WTC11 (cell line): Measurements from ENCODE around the gene TSHZ1. TPM values are rescaled to one million over a fixed set of nuclear protein-coding genes. Genes with fewer than 3 reads are reported as not detected.

Experiments
- ATAC-seq: fragments of 200-7000 bp; cut with Tn5 transposase; 2 replicates; pipeline ENCODE4 v1.10.0; 2021; ENCODE audit warnings: mild to moderate bottlenecking, moderate library complexity
- CTCF ChIA-PET: fragments of 300-600 bp; sonication (Branson Sonifier 250); formaldehyde crosslinking; loops from one replicate; lab custom pipeline; 2021; ENCODE audit warnings: antibody characterized with exemption; lab: Charles Lee
- POLR2A ChIA-PET: fragments of 350-600 bp; sonication (Branson Sonifier 250); formaldehyde crosslinking; loops from one replicate; lab custom pipeline; 2021; ENCODE audit warnings: antibody characterized with exemption; lab: Charles Lee
- DNase-seq: peaks from one replicate; pipeline ENCODE4 v3.0.0; 2021; ENCODE audit warnings: low spot score
- H3K27ac Mint-ChIP-seq: 2 replicates; pipeline ENCODE4 v1.8.0; 2021; ENCODE audit warnings: mixed read lengths
- H3K27me3 Mint-ChIP-seq: 2 replicates; pipeline ENCODE4 v1.8.0; 2021; ENCODE audit warnings: low read depth, mild to moderate bottlenecking, moderate library complexity, mixed read lengths
- H3K36me3 Mint-ChIP-seq: 2 replicates; pipeline ENCODE4 v1.8.0; 2021; ENCODE audit warnings: mixed read lengths
- H3K4me1 Mint-ChIP-seq: 2 replicates; pipeline ENCODE4 v1.8.0; 2022; ENCODE audit warnings: mixed read lengths
- H3K4me3 Mint-ChIP-seq: 2 replicates; pipeline ENCODE4 v1.8.0; 2021; ENCODE audit warnings: mild to moderate bottlenecking, moderate library complexity, mixed read lengths
- H3K9me3 Mint-ChIP-seq: 2 replicates; pipeline ENCODE4 v1.8.0; 2021; ENCODE audit warnings: mixed read lengths
- CREB1 ChIP-seq: sonication (generic); formaldehyde crosslinking; IDR thresholded peaks from 2 replicates; pipeline ENCODE4 v1.8.0; 2023; ENCODE audit warnings: mild to moderate bottlenecking, missing genetic modification reagents
- E2F5 ChIP-seq: sonication (generic); formaldehyde crosslinking; IDR thresholded peaks from 2 replicates; pipeline ENCODE4 v1.8.1; 2022; ENCODE audit warnings: mild to moderate bottlenecking, moderate library complexity, missing genetic modification reagents
- ELF4 ChIP-seq: sonication (generic); formaldehyde crosslinking; IDR thresholded peaks from 2 replicates; pipeline ENCODE4 v1.8.1; 2022; ENCODE audit warnings: low read depth, mild to moderate bottlenecking, moderate library complexity, missing genetic modification reagents
- ESRRA ChIP-seq: sonication (generic); formaldehyde crosslinking; IDR thresholded peaks from 2 replicates; pipeline ENCODE4 v1.8.1; 2022; ENCODE audit warnings: mild to moderate bottlenecking, missing genetic modification reagents, borderline replicate concordance
- ETV6 ChIP-seq: sonication (generic); formaldehyde crosslinking; IDR thresholded peaks from 2 replicates; pipeline ENCODE4 v1.8.1; 2022; ENCODE audit warnings: mild to moderate bottlenecking, missing genetic modification reagents
- FOXP1 ChIP-seq: sonication (generic); formaldehyde crosslinking; IDR thresholded peaks from 2 replicates; pipeline ENCODE4 v1.8.0; 2022; ENCODE audit warnings: missing genetic modification reagents, mild to moderate bottlenecking, moderate library complexity, borderline replicate concordance
- IRF2 ChIP-seq: sonication (generic); formaldehyde crosslinking; IDR thresholded peaks from 2 replicates; pipeline ENCODE4 v1.8.0; 2022; ENCODE audit warnings: low read depth, missing genetic modification reagents, borderline replicate concordance
- KAT7 ChIP-seq: sonication (generic); formaldehyde crosslinking; IDR thresholded peaks from 2 replicates; pipeline ENCODE4 v1.8.1; 2023; ENCODE audit warnings: missing genetic modification reagents, mild to moderate bottlenecking, borderline replicate concordance
- NFYB ChIP-seq: sonication (generic); formaldehyde crosslinking; conservative IDR thresholded peaks from 2 replicates; pipeline ENCODE4 v1.8.0; 2022; ENCODE audit warnings: low read depth, missing genetic modification reagents
- PRDM15 ChIP-seq: sonication (generic); formaldehyde crosslinking; IDR thresholded peaks from 2 replicates; pipeline ENCODE4 v1.8.0; 2022; ENCODE audit warnings: missing genetic modification reagents
- TCF7 ChIP-seq: sonication (generic); formaldehyde crosslinking; IDR thresholded peaks from 2 replicates; pipeline ENCODE4 v1.8.0; 2022; ENCODE audit warnings: mild to moderate bottlenecking, low read depth, missing genetic modification reagents, moderate library complexity
- TEAD1 ChIP-seq: sonication (generic); formaldehyde crosslinking; IDR thresholded peaks from 2 replicates; pipeline ENCODE4 v1.8.0; 2022; ENCODE audit warnings: mild to moderate bottlenecking, missing genetic modification reagents
- TEAD4 ChIP-seq: sonication (generic); formaldehyde crosslinking; IDR thresholded peaks from 2 replicates; pipeline ENCODE4 v1.8.0; 2022; ENCODE audit warnings: mild to moderate bottlenecking, missing genetic modification reagents
- ZNF219 ChIP-seq: sonication (generic); formaldehyde crosslinking; IDR thresholded peaks from 2 replicates; pipeline ENCODE4 v1.8.0; 2023; ENCODE audit warnings: missing genetic modification reagents, mild to moderate bottlenecking, borderline replicate concordance
- ZNF263 ChIP-seq: sonication (generic); formaldehyde crosslinking; IDR thresholded peaks from 2 replicates; pipeline ENCODE4 v1.8.1; 2022; ENCODE audit warnings: low read depth, mild to moderate bottlenecking, moderate library complexity, missing genetic modification reagents
- ZNF671 ChIP-seq: fragments of 250-450 bp; sonication (Bioruptor Pico); IDR thresholded peaks from 2 replicates; pipeline ENCODE4 v1.8.0; 2021; ENCODE audit warnings: mild to moderate bottlenecking
- total RNA-seq: library from RNA; stranded (reverse); gene quantifications from 3 replicates; pipeline ENCODE4 v1.2.3, GENCODE V29; 2021
- TF ChIP-seq, protein P1 (sequence below): sonication (generic); formaldehyde crosslinking; conservative IDR thresholded peaks from 2 replicates; pipeline ENCODE4 v1.8.1; 2022; ENCODE audit warnings: mild to moderate bottlenecking, missing genetic modification reagents
- TF ChIP-seq, protein P2 (sequence below): fragments of 200-600 bp; IDR thresholded peaks from 2 replicates; pipeline ENCODE4 v1.8.0; 2022; ENCODE audit warnings: antibody characterized with exemption
- TF ChIP-seq, protein P3 (sequence below): sonication (generic); formaldehyde crosslinking; IDR thresholded peaks from 2 replicates; pipeline ENCODE4 v1.8.1; 2023; ENCODE audit warnings: mild to moderate bottlenecking, missing genetic modification reagents
- TF ChIP-seq, protein P4 (sequence below): sonication (generic); formaldehyde crosslinking; conservative IDR thresholded peaks from 2 replicates; pipeline ENCODE4 v1.8.1; 2023; ENCODE audit warnings: mild to moderate bottlenecking, low read depth, missing genetic modification reagents, moderate library complexity

TSHZ1 gene
- total RNA-seq, 1 experiment from 2014 or later, result 2.9 TPM

DNA sequence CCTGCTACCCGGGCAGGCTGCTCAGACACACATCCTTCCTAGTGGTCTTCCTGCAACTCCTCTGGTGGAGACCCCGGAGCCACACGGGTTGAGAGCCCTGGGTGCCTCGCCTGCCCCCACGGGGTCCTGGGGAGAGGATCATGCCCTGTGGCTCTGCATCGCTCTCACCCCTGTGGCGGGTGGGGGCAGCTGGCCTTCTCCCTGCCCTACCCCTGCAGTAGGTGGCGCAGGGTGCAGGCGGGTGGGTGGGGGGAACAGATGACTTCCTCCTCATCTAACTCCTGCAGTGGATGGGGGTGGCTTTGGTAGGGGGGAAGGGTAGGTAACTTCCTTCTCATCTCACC, 38.5 kb downstream of the TSHZ1 start (continued):
- no peak for TF ChIP-seq ESRRA

DNA sequence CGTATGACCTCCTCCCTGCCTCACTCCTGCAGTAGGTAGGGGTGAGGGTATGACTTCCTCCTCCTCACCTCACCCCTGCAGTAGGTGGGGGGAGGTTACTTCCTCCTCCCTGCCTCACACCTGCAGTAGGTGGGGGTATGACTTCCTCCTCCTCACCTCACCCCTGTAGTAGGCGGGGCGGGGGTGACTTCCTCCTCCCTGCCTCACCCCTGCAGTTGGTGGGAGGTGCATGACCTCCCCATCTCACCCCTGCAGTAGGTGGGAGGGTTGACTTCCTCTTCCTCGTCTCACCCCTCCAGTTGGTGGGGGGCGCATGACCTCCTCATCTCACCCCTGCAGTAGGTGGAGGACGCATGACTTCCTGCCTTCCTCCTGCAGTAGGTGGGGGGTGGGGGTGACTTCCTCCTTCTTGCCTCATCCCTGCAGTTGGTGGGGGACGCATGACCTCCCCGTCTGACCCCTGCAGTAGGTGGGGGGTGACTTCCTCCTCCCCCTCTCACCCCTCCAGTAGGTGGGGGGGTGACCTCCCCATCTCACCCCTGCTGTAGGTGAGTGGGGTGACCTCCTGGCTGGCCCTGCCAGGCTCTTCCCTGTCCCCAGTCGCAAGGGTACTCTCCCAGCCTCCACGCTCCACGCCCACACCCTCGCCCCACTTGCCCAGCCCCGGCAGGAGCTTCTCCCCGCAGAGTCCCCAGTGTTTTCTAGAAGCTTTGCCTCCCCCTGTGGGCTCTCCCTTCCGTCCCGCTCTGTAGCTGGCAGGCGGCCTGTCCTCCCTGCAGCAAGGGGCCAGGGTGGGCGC, 39.3 kb downstream of the TSHZ1 start:
- H3K36me3 Mint-ChIP-seq, result no peaks in the 10 kb centered on the region
- H3K4me3 Mint-ChIP-seq, result no peak overlapping the region
- H3K27ac Mint-ChIP-seq, result no peak overlapping the region
- no peak for DNase-seq
- CTCF ChIA-PET, result no interaction called here
- H3K9me3 Mint-ChIP-seq, result no peaks in the 10 kb centered on the region
- POLR2A ChIA-PET, result no interaction called here
- no peak for ATAC-seq
- TF ChIP-seq, protein P1, sequence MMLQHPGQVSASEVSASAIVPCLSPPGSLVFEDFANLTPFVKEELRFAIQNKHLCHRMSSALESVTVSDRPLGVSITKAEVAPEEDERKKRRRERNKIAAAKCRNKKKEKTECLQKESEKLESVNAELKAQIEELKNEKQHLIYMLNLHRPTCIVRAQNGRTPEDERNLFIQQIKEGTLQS (CRISPR knock-in tag), result no peak
- TF ChIP-seq ZNF219 (CRISPR knock-in tag), result no peak
- TF ChIP-seq IRF2 (CRISPR knock-in tag), result no peak
- TF ChIP-seq FOXP1 (CRISPR knock-in tag), result no peak
- no peak for TF ChIP-seq PRDM15 (CRISPR knock-in tag)
- TF ChIP-seq ZNF263, result no peak
- no peak for TF ChIP-seq TCF7
- no peak for TF ChIP-seq ETV6
- no peak for TF ChIP-seq KAT7
- TF ChIP-seq TEAD1 (CRISPR knock-in tag), result no peak
- no peak for TF ChIP-seq ELF4 (CRISPR knock-in tag)
- TF ChIP-seq ZNF671 (CRISPR knock-in tag), result no peak
- TF ChIP-seq TEAD4, result no peak
- TF ChIP-seq, protein P2, sequence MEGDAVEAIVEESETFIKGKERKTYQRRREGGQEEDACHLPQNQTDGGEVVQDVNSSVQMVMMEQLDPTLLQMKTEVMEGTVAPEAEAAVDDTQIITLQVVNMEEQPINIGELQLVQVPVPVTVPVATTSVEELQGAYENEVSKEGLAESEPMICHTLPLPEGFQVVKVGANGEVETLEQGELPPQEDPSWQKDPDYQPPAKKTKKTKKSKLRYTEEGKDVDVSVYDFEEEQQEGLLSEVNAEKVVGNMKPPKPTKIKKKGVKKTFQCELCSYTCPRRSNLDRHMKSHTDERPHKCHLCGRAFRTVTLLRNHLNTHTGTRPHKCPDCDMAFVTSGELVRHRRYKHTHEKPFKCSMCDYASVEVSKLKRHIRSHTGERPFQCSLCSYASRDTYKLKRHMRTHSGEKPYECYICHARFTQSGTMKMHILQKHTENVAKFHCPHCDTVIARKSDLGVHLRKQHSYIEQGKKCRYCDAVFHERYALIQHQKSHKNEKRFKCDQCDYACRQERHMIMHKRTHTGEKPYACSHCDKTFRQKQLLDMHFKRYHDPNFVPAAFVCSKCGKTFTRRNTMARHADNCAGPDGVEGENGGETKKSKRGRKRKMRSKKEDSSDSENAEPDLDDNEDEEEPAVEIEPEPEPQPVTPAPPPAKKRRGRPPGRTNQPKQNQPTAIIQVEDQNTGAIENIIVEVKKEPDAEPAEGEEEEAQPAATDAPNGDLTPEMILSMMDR, result no peak
- TF ChIP-seq E2F5, result no peak
- TF ChIP-seq, protein P3, sequence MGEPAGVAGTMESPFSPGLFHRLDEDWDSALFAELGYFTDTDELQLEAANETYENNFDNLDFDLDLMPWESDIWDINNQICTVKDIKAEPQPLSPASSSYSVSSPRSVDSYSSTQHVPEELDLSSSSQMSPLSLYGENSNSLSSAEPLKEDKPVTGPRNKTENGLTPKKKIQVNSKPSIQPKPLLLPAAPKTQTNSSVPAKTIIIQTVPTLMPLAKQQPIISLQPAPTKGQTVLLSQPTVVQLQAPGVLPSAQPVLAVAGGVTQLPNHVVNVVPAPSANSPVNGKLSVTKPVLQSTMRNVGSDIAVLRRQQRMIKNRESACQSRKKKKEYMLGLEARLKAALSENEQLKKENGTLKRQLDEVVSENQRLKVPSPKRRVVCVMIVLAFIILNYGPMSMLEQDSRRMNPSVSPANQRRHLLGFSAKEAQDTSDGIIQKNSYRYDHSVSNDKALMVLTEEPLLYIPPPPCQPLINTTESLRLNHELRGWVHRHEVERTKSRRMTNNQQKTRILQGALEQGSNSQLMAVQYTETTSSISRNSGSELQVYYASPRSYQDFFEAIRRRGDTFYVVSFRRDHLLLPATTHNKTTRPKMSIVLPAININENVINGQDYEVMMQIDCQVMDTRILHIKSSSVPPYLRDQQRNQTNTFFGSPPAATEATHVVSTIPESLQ (CRISPR knock-in tag), result no peak
- no peak for TF ChIP-seq CREB1 (CRISPR knock-in tag)
- no peak for TF ChIP-seq NFYB
- TF ChIP-seq, protein P4, sequence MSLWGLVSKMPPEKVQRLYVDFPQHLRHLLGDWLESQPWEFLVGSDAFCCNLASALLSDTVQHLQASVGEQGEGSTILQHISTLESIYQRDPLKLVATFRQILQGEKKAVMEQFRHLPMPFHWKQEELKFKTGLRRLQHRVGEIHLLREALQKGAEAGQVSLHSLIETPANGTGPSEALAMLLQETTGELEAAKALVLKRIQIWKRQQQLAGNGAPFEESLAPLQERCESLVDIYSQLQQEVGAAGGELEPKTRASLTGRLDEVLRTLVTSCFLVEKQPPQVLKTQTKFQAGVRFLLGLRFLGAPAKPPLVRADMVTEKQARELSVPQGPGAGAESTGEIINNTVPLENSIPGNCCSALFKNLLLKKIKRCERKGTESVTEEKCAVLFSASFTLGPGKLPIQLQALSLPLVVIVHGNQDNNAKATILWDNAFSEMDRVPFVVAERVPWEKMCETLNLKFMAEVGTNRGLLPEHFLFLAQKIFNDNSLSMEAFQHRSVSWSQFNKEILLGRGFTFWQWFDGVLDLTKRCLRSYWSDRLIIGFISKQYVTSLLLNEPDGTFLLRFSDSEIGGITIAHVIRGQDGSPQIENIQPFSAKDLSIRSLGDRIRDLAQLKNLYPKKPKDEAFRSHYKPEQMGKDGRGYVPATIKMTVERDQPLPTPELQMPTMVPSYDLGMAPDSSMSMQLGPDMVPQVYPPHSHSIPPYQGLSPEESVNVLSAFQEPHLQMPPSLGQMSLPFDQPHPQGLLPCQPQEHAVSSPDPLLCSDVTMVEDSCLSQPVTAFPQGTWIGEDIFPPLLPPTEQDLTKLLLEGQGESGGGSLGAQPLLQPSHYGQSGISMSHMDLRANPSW (CRISPR knock-in tag), result no peak
- H3K27me3 Mint-ChIP-seq, result no peaks in the 10 kb centered on the region
- no peaks in the 10 kb centered on the region for H3K4me1 Mint-ChIP-seq
